SK-N-SH treated with all-trans-retinoic acid at 6 μM for 48 hours (cell line): ENCODE measurements around the gene MB21D2.

Experiments used
- ARNTL ChIP-seq: fragments of 450-650 bp; formaldehyde crosslinking; IDR thresholded peaks from 2 replicates; pipeline ENCODE4 v1.5.0; 2020; ENCODE audit warnings: low read depth, mild to moderate bottlenecking, moderate library complexity, borderline replicate concordance
- BACH2 ChIP-seq: fragments of 250-450 bp; sonication (Bioruptor Pico); IDR thresholded peaks from 2 replicates; pipeline ENCODE4 v1.9.0; 2021; ENCODE audit warnings: mild to moderate bottlenecking, borderline replicate concordance
- CREB5 ChIP-seq: fragments of 250-450 bp; sonication (Bioruptor Pico); IDR thresholded peaks from 2 replicates; pipeline ENCODE4 v1.5.1; 2020; ENCODE audit warnings: low read depth, mild to moderate bottlenecking, moderate library complexity
- CSRNP3 ChIP-seq: fragments of 250-450 bp; sonication (Bioruptor Pico); IDR thresholded peaks from 2 replicates; pipeline ENCODE4 v1.5.1; 2021; ENCODE audit warnings: mild to moderate bottlenecking, moderate library complexity
- GLIS3 ChIP-seq: fragments of 250-450 bp; sonication (Bioruptor Pico); IDR thresholded peaks from 2 replicates; pipeline ENCODE4 v1.5.0; 2020; ENCODE audit warnings: mild to moderate bottlenecking, moderate library complexity
- ISL1 ChIP-seq: fragments of 250-450 bp; sonication (Bioruptor Pico); IDR thresholded peaks from 2 replicates; pipeline ENCODE4 v2.1.2; 2022; ENCODE audit warnings: mild to moderate bottlenecking, moderate library complexity
- PATZ1 ChIP-seq: fragments of 250-450 bp; sonication (Bioruptor Pico); IDR thresholded peaks from 2 replicates; pipeline ENCODE4 v1.8.0; 2020; ENCODE audit warnings: mild to moderate bottlenecking, moderate library complexity, borderline replicate concordance
- RARB ChIP-seq: fragments of 250-450 bp; sonication (Bioruptor Pico); IDR thresholded peaks from 2 replicates; pipeline ENCODE4 v1.8.0; 2021; ENCODE audit warnings: mild to moderate bottlenecking, moderate library complexity
- SNAI2 ChIP-seq: fragments of 250-450 bp; sonication (Bioruptor Pico); IDR thresholded peaks from 2 replicates; pipeline ENCODE4 v1.5.0; 2020; ENCODE audit warnings: mild to moderate bottlenecking, moderate library complexity
- TCF4 ChIP-seq: fragments of 250-450 bp; sonication (Bioruptor Pico); IDR thresholded peaks from 2 replicates; pipeline ENCODE4 v1.8.0; 2021; ENCODE audit warnings: mild to moderate bottlenecking, moderate library complexity, borderline replicate concordance
- ZFP3 ChIP-seq: fragments of 250-450 bp; sonication (Bioruptor Pico); IDR thresholded peaks from 2 replicates; pipeline ENCODE4 v1.5.0; 2020; ENCODE audit warnings: mild to moderate bottlenecking, moderate library complexity

GRCh38 chr3:192831111-192831644, 86.5 kb downstream of the MB21D2 start:
- TF ChIP-seq PATZ1 (no peak), ARNTL (CRISPR knock-in tag) (no peak), RARB (no peak), GLIS3 (no peak), TCF4 (CRISPR knock-in tag) (no peak), CREB5 (CRISPR knock-in tag) (peak; percentile 55; the same call in 1 of the 2 replicates), ZFP3 (CRISPR knock-in tag) (no peak), SNAI2 (CRISPR knock-in tag) (no peak), CSRNP3 (CRISPR knock-in tag) (no peak), BACH2 (no peak), ISL1 (CRISPR knock-in tag) (peak; percentile 49)
